ENCODE measurements around the gene CHKA. TPM values are rescaled to one million over a fixed set of nuclear protein-coding genes. Genes with fewer than 3 reads are reported as not detected.

Gene CHKA
- total and polyA plus RNA-seq, 2 of the 4 experiments (the other 2 are of a cell fraction): 4.5 to 8.4 TPM

- Histone ChIP-seq H3K27ac (ENCODE audit: insufficient read depth, low read length) (no peak overlapping the region), H4K8ac (ENCODE audit: low read depth in 2 of 2, low read length in 2 of 2) (no peak overlapping the region), H3K4ac (ENCODE audit: low read depth, low read length) (no peak overlapping the region), H2BK5ac (ENCODE audit: low read depth, low read length, poor library complexity, severe bottlenecking) (no peak overlapping the region), H3K56ac (ENCODE audit: extremely low read depth, insufficient read depth, low read length) (no peak overlapping the region), H3K18ac (ENCODE audit: low read depth, low read length) (no peak overlapping the region), H3K4me3 (ENCODE audit: insufficient read depth, low read depth, low read length) (no peak overlapping the region), H3K9me1 (ENCODE audit: insufficient read depth, low read length) (peaks cover 2% of the 10 kb centered on the region), H2BK15ac (ENCODE audit: low read depth, low read length) (no peak overlapping the region), H3K4me1 (ENCODE audit: control insufficient read depth, insufficient read depth, low read length) (peaks cover 23% of the 10 kb centered on the region), H2BK120ac (ENCODE audit: low read depth, low read length) (no peak overlapping the region), H3K9ac (ENCODE audit: low read depth, low read length) (no peak overlapping the region), H2AFZ (replicated peaks; ENCODE audit: low read length, poor library complexity) (no peak overlapping the region), H3K79me1 (ENCODE audit: low read depth in 1 of 2, low read length in 2 of 2) (peaks cover 28 to 59% of the 10 kb centered on the region in 2 experiments), H3K4me2 (ENCODE audit: low read depth, low read length) (no peak overlapping the region), H2BK20ac (ENCODE audit: low read depth, low read length) (no peak overlapping the region), H3K23ac (ENCODE audit: low read depth, low read length) (no peak overlapping the region), H3K14ac (replicated peaks; ENCODE audit: low read depth, low read length) (no peak overlapping the region), H4K20me1 (ENCODE audit: insufficient read depth, low read length) (no peaks in the 10 kb centered on the region), H4K91ac (ENCODE audit: insufficient read depth, low read depth, low read length) (no peak overlapping the region), H3K9me3 (ENCODE audit: control insufficient read depth, insufficient read depth, low read length) (no peaks in the 10 kb centered on the region), H2AK9ac (replicated peaks; ENCODE audit: low read depth, low read length, poor library complexity) (peak overlapping the region; percentile 39), H3K27me3 (ENCODE audit: control insufficient read depth, insufficient read depth, low read length) (no peaks in the 10 kb centered on the region), H4K5ac (ENCODE audit: low read depth, low read length) (no peak overlapping the region), H3K36me3 (ENCODE audit: control insufficient read depth, insufficient read depth, low read length) (peaks cover 11% of the 10 kb centered on the region; the same call in 1 of the 2 replicates), H2AK5ac (ENCODE audit: low read depth, low read length) (no peak overlapping the region)
- TF ChIP-seq MXI1 (IDR thresholded peaks at IDR 0.05; ENCODE audit: borderline replicate concordance, low read depth, low read length) (no peak), CHD1 (IDR thresholded peaks at IDR 0.05; ENCODE audit: low read depth, low read length) (no peak), POLR2A (IDR thresholded peaks at IDR 0.05; ENCODE audit: low read depth, low read length) (no peak), MAZ (IDR thresholded peaks at IDR 0.05; ENCODE audit: borderline replicate concordance, low read depth, low read length) (no peak), MAFK (IDR thresholded peaks at IDR 0.05; ENCODE audit: low read depth, low read length) (no peak), FOS (IDR thresholded peaks at IDR 0.05; ENCODE audit: low read depth, low read length) (no peak), RAD21 (IDR thresholded peaks at IDR 0.05; ENCODE audit: low read length) (no peak)
- in situ Hi-C loops (cut with MboI; ENCODE audit: low sequenced_read_pairs): no loop called here
- ChIA-PET POLR2A (ENCODE audit: unreplicated experiment) (no interaction called here), CTCF (no interaction called here)
- DNase-seq (no peak), ATAC-seq (ENCODE audit: low read depth) (no peak)
- intact Hi-C loops (cut with micrococcal nuclease): no loop called here
- BruUV-seq (replicated peaks): no TSS peak
- 95% methylated on average over 8 of the region's 12 CpGs; no CpG with 5 or more reads in 1 of the 2 experiments for WGBS, 2 experiments (ENCODE audit: extremely low coverage in 2 of 2, insufficient read length in 1 of 2)
- dilution Hi-C loops (cut with HindIII; ENCODE audit: low sequenced_read_pairs, unreplicated experiment): no loop called here
Measured at GRCh38 chr11:68033708-68034045, 87.5 kb downstream of the CHKA start.

All from IMR-90 (cell line).